GM21381 (cell line): ENCODE measurements around the gene OXCT2.
A peak's percentile ranks its signal among the peaks of the same experiment; 100 is the strongest.

ENCODE experiments used
- ATAC-seq: cut with Tn5 transposase; IDR thresholded peaks from one replicate; pipeline ENCODE4 v1.9.1; 2021; ENCODE audit warnings: mild to moderate bottlenecking, moderate library complexity; ENCODE audit not compliant: unreplicated experiment

The OXCT2 gene

DNA sequence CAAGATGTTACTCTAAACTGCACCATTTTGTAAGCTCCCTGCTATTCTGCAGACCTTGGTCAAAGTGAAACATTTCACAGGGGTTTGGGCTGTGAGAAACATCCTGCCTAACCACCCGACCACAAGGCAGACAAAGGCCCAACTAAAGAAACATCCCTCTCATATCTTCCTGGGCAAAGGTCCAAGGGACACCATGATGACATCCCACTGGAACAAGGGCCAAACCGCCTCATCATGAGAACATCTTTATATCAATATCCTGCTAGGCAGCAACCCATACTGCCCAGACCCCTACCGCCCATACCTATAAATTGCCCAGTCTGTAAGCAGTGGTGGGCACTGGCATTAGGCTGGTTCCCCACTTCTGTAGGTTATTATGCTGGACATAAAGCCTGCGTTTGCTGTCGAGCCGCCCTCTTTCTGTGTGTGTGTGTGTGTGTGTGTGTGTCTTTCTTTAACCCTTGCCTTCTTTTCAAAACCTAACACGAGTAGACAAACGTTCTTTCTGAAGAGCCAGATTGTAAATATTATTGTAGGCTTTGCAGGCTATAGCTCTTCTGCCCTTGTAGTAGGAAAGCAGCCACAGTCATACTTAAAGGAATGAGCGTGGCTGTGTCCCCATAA lies 33.5 kb downstream of the OXCT2 start:
- ATAC-seq, result no peak

DNA sequence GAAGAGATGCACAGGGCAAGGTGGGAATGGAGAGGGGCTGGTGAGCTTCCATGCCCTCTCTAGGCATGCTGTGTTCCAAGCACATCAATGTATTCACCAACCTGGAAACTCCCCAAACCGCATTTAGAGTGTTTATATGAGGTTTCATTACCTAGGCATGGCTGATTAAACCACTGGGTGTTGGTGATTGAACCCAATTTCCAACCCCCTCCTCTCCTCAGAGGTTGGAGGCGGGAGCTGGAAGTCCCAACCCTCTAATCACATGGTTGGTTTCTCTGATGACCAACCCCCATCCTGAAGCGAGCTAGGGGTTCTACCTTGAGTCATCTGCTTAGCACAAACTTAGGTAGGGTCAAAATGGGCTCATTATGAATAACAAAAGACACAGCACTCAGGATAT lies 35.4 kb downstream of the OXCT2 start:
- no peak for ATAC-seq

DNA sequence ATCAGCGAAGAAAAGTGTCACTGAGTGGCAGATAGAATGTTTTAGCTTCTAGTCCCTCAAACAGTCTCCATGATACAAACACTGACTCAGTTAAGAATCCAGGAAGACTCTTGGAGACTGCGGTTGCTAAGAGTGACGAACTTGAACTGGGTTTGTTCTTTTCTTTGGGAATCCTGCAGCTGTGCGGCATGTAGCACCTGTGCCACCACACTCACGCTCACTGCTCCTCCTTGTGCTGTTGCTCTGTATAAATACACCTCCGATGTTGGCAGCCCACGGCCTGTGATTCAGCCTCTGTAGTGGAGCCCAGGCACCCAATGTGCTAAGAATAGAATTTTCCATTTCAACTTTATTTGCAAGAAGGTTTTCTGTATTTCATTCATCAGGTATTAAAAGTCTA lies 38.0 kb downstream of the OXCT2 start:
- no peak for ATAC-seq

DNA sequence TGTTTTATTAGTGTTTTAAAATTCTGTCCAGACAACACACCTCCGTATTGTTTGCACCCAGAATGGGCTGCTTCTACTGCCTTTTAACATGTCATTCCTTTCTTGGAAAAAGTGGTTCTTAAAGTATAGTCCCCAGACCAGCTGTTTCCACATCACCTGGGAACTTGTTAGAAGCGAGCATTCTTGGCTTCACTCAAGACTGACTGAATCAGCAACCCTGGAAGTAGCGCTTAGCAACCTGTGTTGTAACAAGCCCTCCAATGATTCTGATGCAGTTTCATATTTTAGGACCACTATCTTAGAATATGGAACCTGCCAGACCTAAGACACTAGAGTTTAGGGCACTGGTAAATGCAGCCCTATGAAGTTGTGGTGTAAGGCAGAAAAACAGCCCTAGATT lies 38.4 kb downstream of the OXCT2 start:
- no peak for ATAC-seq

DNA sequence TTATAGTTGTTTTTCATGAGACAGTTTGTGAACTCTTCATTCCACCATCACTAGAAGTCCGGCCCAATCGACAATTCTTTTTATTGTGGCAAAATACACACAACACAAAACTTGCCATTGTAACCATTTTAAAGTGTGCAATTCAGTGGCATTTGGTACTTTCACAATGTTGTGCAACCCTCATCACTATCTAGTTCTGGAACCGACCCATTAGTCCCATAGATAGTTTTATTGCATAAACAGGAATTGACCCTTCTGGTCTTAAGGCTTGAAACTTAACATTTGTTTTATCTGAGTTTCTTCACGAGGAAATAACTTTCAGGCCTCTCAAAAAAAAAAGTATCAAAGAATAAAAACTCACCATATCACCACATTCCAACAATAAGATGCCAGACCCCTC lies 41.3 kb downstream of the OXCT2 start:
- ATAC-seq, result no peak

DNA sequence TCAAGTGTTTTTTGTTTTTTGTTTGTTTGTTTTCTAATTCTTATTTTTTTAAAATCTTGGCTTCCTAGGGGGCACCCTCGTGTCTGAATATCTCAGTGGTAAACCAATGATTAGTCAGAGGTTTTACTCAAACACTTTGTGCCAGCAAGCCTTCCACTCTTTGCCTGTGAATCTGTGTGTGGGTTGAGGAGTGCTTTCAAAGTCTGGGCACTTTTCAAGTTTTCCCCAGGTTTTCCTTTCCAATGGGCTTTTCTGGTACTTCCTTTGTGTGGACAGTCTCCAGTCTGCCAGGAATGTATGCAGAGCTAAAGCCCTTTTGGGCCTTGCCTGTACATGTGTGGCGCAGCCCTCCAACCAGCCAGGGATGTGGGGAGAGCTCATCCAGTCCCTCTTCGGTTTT lies 42.1 kb downstream of the OXCT2 start:
- no peak for ATAC-seq

DNA sequence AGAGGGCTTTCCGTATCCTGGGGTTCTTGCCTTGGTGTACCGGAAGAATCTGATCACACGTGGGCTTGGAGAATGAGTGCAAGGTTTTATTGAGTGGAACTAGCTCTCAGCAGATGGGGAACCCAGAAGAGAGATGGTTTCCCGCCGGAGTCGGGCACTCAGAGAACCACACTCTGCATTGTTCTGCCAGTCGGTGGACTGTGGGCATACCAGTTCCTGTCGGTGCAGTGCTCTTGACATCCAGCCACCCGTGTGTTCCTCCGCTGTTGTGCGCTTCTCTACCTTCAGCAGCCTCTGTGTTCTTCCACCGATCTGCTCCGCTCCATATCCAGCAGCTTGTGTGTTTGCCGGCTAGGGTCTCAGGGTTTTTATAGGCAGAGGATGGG lies 43.2 kb downstream of the OXCT2 start:
- no peak for ATAC-seq

DNA sequence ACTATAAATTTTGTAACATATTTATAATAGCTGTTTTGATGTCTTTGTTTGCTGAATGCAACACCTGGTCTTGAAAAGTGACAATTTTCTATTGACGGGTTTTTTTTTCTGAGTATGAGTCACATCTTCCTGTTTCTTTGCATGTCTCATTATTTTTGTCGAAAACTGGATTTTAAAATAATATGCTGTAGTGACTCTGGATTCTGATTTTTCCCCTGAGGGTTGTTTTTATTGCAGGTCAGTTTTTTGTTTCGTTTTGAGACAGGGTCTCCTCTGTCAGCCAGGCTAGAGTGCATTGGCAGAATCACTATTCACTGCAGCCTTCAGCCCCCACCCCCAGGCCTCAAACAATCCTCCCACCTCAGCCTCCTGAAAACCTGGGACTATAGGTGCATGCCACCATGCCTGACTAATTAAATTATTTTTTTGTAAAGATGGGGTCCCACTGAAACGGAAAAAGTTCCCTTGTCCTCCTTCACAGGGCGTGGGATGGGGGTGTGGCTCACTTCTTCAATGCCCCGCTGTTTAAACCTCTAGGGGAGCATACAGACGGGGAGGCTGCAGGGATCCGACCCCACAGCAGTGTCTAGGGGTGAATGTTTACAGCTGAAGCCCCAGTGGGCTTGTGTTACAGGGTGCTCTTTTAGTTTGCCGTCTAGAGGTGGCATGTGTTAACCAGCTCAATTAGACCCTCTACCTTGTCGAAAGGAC lies 43.8 kb downstream of the OXCT2 start:
- ATAC-seq, result peak; percentile 52

DNA sequence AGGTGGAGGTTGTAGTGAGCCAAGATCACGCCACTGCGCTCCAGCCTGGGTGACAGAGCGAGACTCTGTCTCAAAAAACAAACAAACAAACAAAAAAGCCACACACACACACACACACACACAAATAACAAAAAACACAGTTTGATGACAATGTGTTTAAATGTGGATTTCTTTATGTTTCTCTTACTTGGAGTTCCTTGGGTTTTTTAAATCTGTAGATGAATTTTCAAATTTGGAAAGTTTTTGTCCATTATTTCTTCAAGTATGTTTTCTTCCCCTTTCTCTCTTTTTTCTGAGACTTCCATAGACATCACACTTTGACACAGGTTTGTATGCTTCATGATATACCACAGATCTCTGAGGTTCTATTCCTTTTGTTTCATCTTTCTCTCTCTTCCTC lies 44.5 kb downstream of the OXCT2 start:
- ATAC-seq, result no peak

DNA sequence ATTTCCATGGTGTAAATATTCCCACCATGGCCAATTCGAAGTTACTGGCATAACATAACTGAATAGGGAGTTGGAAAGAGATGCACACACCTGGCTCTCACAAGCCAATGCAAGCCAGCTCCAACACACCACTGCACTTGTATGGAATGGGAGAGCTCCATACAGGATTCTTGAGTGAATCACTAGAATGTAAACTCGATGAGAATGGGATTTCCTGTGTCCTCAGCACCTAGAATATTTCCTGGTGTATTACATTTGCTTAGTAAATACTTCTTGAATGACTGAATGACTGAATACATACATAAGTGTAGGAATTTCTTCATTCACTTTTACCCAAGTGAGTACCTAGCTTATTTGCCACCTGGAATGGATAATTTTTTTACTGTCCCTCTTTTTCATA lies 48.7 kb downstream of the OXCT2 start:
- no peak for ATAC-seq

DNA sequence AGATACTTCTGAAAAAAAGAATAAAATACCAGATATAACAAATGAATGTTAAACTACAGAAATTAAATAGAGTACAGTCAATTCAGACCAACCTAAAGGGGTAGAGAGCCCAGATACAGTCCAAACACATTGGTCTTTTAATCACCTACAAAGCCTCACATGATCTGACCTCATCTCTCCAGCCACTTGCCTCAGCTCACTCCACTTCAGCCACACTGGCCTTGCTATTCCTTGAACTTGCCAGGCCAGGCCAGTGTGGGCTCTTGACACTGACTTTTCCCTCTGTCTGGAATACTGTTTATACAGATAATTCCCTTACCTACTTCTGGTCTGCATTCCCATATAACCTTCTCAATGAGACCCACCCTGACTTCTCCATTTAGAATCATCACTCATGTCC lies 49.5 kb downstream of the OXCT2 start:
- ATAC-seq, result no peak

DNA sequence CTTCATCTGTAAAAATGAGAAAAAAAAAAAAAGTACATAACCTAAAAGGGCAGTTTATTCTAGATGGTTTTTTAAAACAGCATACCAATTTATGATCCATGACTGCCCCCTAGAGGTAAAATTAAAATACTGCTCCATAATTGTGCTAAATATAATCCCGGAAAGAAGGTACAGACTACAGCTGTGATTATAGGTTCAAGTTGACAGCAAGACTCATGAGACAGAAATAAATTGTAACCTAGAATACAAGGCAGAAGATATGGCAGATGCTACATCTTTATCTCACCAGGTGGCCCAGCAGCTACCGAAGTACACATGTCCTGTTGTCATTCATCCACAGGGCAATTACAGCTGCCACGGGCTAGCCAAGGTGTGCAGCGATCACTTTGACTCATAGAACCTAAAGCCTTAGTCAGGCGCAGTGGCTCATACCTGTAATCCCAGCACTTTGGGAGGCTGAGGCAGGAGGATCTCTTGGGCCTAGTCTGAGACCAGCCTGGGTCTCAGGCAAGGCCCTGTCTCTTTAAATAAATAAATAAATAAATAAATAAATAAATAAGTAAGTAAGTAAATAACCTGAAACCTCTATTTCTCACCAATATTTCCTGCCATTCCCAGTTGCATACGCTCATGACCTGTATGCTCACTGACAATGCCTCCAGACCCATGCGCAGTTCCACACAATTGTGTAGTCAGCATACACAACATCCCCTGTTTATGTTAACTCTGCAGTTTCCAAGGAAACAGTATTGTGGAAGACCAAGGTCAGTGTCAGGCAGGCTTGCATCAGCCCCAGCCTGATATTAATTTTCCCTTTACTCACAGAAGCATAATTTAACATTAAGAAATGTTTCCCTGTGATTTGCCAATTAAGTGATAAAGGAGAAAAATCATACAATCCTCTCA lies 50.8 kb downstream of the OXCT2 start:
- no peak for ATAC-seq
